H1 (cell line): Measurements from ENCODE around the gene COQ8A. TPM values are rescaled to one million over a fixed set of nuclear protein-coding genes. Genes with fewer than 3 reads are reported as not detected.

Experiments used
- CTCF ChIA-PET: fragments of 300-600 bp; sonication (Branson Sonifier 250); formaldehyde crosslinking; loops from one replicate; lab custom pipeline; 2021; ENCODE audit not compliant: partially characterized antibody; lab: Charles Lee
- POLR2A ChIA-PET: fragments of 300-600 bp; sonication (Branson Sonifier 250); formaldehyde crosslinking; loops from one replicate; lab custom pipeline; 2021; ENCODE audit warnings: inconsistent platforms; ENCODE audit not compliant: partially characterized antibody; lab: Charles Lee
- DNase-seq, 2 experiments: peaks; one replicate each; pipeline versions ENCODE4 v3.0.0 to v3.0.0-alpha.2; 2010 to 2022; ENCODE audit warnings: low spot score in 2 of 2, low read depth in 1 of 2, mixed read lengths in 1 of 2
- FAIRE-seq: peaks from 2 replicates; lab custom pipeline; 2011; peaks lifted over from hg19 to GRCh38; lab: Jason Lieb, UNC
- H2AFZ ChIP-seq: 2 replicates; pipeline ENCODE4 v1.8.1; 2012; ENCODE audit warnings: low read length, inconsistent platforms
- H2AK5ac ChIP-seq: 2 replicates; pipeline ENCODE4 v1.6.1; 2013; ENCODE audit warnings: low read depth, low read length
- H2BK120ac ChIP-seq: replicated peaks from 2 replicates; pipeline ENCODE3; 2013; ENCODE audit warnings: low read depth, low read length, inconsistent platforms
- H2BK12ac ChIP-seq: 2 replicates; pipeline ENCODE4 v1.6.1; 2013; ENCODE audit warnings: low read depth, low read length
- H2BK15ac ChIP-seq: 2 replicates; pipeline ENCODE4 v1.6.1; 2013; ENCODE audit warnings: low read length
- H2BK20ac ChIP-seq: 2 replicates; pipeline ENCODE4 v1.6.1; 2013; ENCODE audit warnings: low read length
- H2BK5ac ChIP-seq: 2 replicates; pipeline ENCODE4 v1.6.1; 2013; ENCODE audit warnings: low read depth, low read length
- H3K14ac ChIP-seq: 2 replicates; pipeline ENCODE4 v1.6.1; 2013; ENCODE audit warnings: inconsistent platforms; ENCODE audit not compliant: insufficient read length
- H3K18ac ChIP-seq: 2 replicates; pipeline ENCODE4 v1.6.1; 2013; ENCODE audit warnings: low read length; ENCODE audit errors: extremely low read depth
- H3K23ac ChIP-seq: 2 replicates; pipeline ENCODE4 v1.6.1; 2013; ENCODE audit warnings: inconsistent platforms; ENCODE audit not compliant: insufficient read length
- H3K23me2 ChIP-seq: 2 replicates; pipeline ENCODE4 v1.6.1; 2013; ENCODE audit warnings: low read depth, low read length
- H3K27ac ChIP-seq: 2 replicates; pipeline ENCODE4 v1.6.1; 2011; ENCODE audit warnings: low read depth, low read length, inconsistent platforms
- H3K27me3 ChIP-seq, 4 experiments: replicated peaks in 1 of 4; 1 replicate in 1 of 4; 2 replicates in 3 of 4; pipeline versions ENCODE4 v1.6.1 to v1.8.1; 2011 to 2013; ENCODE audit warnings: low read length in 3 of 4, mild to moderate bottlenecking in 3 of 4, inconsistent platforms in 2 of 4, mixed read lengths in 2 of 4, moderate library complexity in 1 of 4; ENCODE audit not compliant: control insufficient read depth in 3 of 4, insufficient read depth in 3 of 4; ENCODE audit errors: extremely low read depth in 1 of 4
- H3K36me3 ChIP-seq, 4 experiments: 2 replicates each; pipeline versions ENCODE4 v1.6.1 to v1.8.1; 2011 to 2013; ENCODE audit warnings: mild to moderate bottlenecking in 4 of 4, low read length in 3 of 4, moderate library complexity in 2 of 4, control low read depth in 1 of 4, inconsistent platforms in 1 of 4; ENCODE audit not compliant: insufficient read depth in 4 of 4, control insufficient read depth in 2 of 4
- H3K4ac ChIP-seq: replicated peaks from 2 replicates; pipeline ENCODE3; 2013; ENCODE audit warnings: low read length, low read depth, mixed read lengths, inconsistent platforms; ENCODE audit not compliant: insufficient read length
- H3K4me1 ChIP-seq, 4 experiments: replicated peaks in 1 of 4; 1 replicate in 1 of 4; 2 replicates in 3 of 4; pipeline versions ENCODE4 v1.6.1 to v1.8.1; 2011 to 2013; ENCODE audit warnings: low read length in 3 of 4, inconsistent platforms in 2 of 4, mixed read lengths in 1 of 4; ENCODE audit not compliant: insufficient read depth in 4 of 4, control insufficient read depth in 3 of 4
- H3K4me2 ChIP-seq, 2 experiments: 2 replicates each; pipeline versions ENCODE4 v1.6.1 to v1.8.1; 2011 to 2013; ENCODE audit warnings: low read depth in 2 of 2, low read length in 2 of 2, control low read depth in 1 of 2, inconsistent platforms in 1 of 2, mild to moderate bottlenecking in 1 of 2; ENCODE audit not compliant: insufficient read depth in 1 of 2
- H3K4me3 ChIP-seq, 4 experiments: fragments of 200-600, 300-600 bp in 1 of 4; sonication (generic), shearing (Covaris generic), sonication (Bioruptor Twin) in 1 of 4; 2 replicates each; pipeline versions ENCODE4 v1.5.1 to v1.8.1; 2011 to 2016; ENCODE audit warnings: low read length in 4 of 4, low read depth in 3 of 4, control low read depth in 2 of 4, inconsistent platforms in 2 of 4, mild to moderate bottlenecking in 2 of 4, mixed read lengths in 1 of 4, moderate library complexity in 1 of 4; ENCODE audit not compliant: insufficient read depth in 2 of 4; ENCODE audit errors: extremely low read depth in 1 of 4
- H3K56ac ChIP-seq: replicated peaks from 2 replicates; pipeline ENCODE3; 2013; ENCODE audit warnings: low read depth, mild to moderate bottlenecking, mixed read lengths, low read length, inconsistent platforms; ENCODE audit not compliant: insufficient read length
- H3K79me1 ChIP-seq: 2 replicates; pipeline ENCODE4 v1.6.1; 2013; ENCODE audit warnings: low read depth, low read length, control low read depth
- H3K79me2 ChIP-seq, 2 experiments: 2 replicates each; pipeline versions ENCODE4 v1.6.1 to v1.8.1; 2012 to 2013; ENCODE audit warnings: low read length in 2 of 2, mild to moderate bottlenecking in 2 of 2, inconsistent platforms in 1 of 2; ENCODE audit not compliant: insufficient read depth in 2 of 2, control insufficient read depth in 1 of 2
- H3K9ac ChIP-seq, 4 experiments: replicated peaks in 1 of 4; 1 replicate in 1 of 4; 2 replicates in 3 of 4; pipeline versions ENCODE4 v1.6.1 to v1.8.1; 2011 to 2013; ENCODE audit warnings: low read depth in 3 of 4, low read length in 3 of 4, control low read depth in 2 of 4, mild to moderate bottlenecking in 2 of 4, moderate library complexity in 2 of 4, inconsistent platforms in 1 of 4; ENCODE audit errors: extremely low read depth in 1 of 4
- H3K9me3 ChIP-seq, 2 experiments: 2 replicates each; pipeline versions ENCODE4 v1.6.1 to v1.8.1; 2012 to 2013; ENCODE audit warnings: mild to moderate bottlenecking in 2 of 2, moderate library complexity in 2 of 2, control low read depth in 1 of 2, inconsistent platforms in 1 of 2, low read depth in 1 of 2, low read length in 1 of 2, mixed read lengths in 1 of 2; ENCODE audit not compliant: insufficient read depth in 2 of 2
- H4K20me1 ChIP-seq, 2 experiments: replicated peaks in 1 of 2; 2 replicates each; pipeline versions ENCODE3 to v1.8.1; 2011 to 2013; ENCODE audit warnings: inconsistent platforms in 2 of 2, low read length in 2 of 2, mild to moderate bottlenecking in 1 of 2; ENCODE audit not compliant: insufficient read depth in 2 of 2, control insufficient read depth in 1 of 2
- H4K5ac ChIP-seq: 2 replicates; pipeline ENCODE4 v1.6.1; 2013; ENCODE audit warnings: low read length, low read depth, mixed read lengths, inconsistent platforms; ENCODE audit not compliant: insufficient read length
- H4K8ac ChIP-seq: 2 replicates; pipeline ENCODE4 v1.8.0; 2013; ENCODE audit warnings: mild to moderate bottlenecking, moderate library complexity, low read length, inconsistent platforms; ENCODE audit not compliant: insufficient read depth; ENCODE audit errors: extremely low read depth
- H4K91ac ChIP-seq: replicated peaks from 2 replicates; pipeline ENCODE3; 2013; ENCODE audit warnings: low read length, mixed read lengths, inconsistent platforms; ENCODE audit not compliant: insufficient read length
- CBX5 ChIP-seq: fragments of 300-800, 300-1000 bp; sonication (generic); IDR thresholded peaks from 2 replicates; pipeline ENCODE4 v1.7.1; 2016; ENCODE audit warnings: antibody characterized with exemption, low read length, low read depth
- EGR1 ChIP-seq: IDR thresholded peaks from 2 replicates; pipeline ENCODE4 v1.6.1; 2011; ENCODE audit warnings: low read depth, low read length, borderline replicate concordance
- JUN ChIP-seq: IDR thresholded peaks from 2 replicates; pipeline ENCODE4 v1.6.1; 2011; ENCODE audit warnings: low read depth, mild to moderate bottlenecking, improper control_type of control experiment, low read length
- WGBS, 2 experiments: shearing (Covaris generic) in 1 of 2; methylation state at CpG; one replicate each; pipeline versions ENCODE4 v1.1.6 to v1.1.7; 2013 to 2015; ENCODE audit warnings: low lambda C conversion rate in 2 of 2, mixed read lengths in 2 of 2, inconsistent platforms in 1 of 2, low coverage in 1 of 2, missing lambda C conversion rate in 1 of 2; ENCODE audit not compliant: insufficient replicate concordance in 2 of 2, insufficient coverage in 1 of 2, insufficient read length in 1 of 2; ENCODE audit errors: extremely low coverage in 1 of 2, missing lambda C conversion rate in 1 of 2; 5-methylcytosine and 5-hydroxymethylcytosine counted together
- polyA plus RNA-seq, 7 experiments: library from polyadenylated mRNA; depleted of rRNA in 3 of 7; stranded (reverse) in 5 of 7; unstranded in 2 of 7; fragments of >200 nt in 5 of 7; fragments of 200-250 nt in 2 of 7; gene quantifications; 1 replicate in 5 of 7; 2 replicates in 1 of 7; 4 replicates in 1 of 7; pipeline versions ENCODE4 v1.2.1 to v1.2.3, GENCODE V29; 2011 to 2013; ENCODE audit warnings: missing spikeins in 2 of 7, mixed read lengths in 2 of 7
- total RNA-seq: library from RNA; stranded (reverse); fragmentation: NEBNext Ultra II Directional; extraction: Animal tissue kit (Norgen Biotek cat#: 25700); gene quantifications from 2 replicates; pipeline ENCODE4 v1.2.1, GENCODE V29; 2021

COQ8A gene
- total and polyA plus RNA-seq, 2 of the 8 experiments (the other 6 are each of a cell fraction or from before 2014, with no cell fraction given): 28.5 to 38.9 TPM

GRCh38 chr1:226893936-226894335 is 46.2 kb upstream of the COQ8A start:
- CTCF ChIA-PET: no interaction called here
- no peak overlapping the region for H3K4ac ChIP-seq
- FAIRE-seq: no peak
- no peaks in the 10 kb centered on the region for H3K23me2 ChIP-seq
- no peak overlapping the region for H2AFZ ChIP-seq
- DNase-seq: no peak
- H4K91ac ChIP-seq: no peak overlapping the region
- H4K20me1 ChIP-seq: peaks cover 0 to 3% of the 10 kb centered on the region in 2 experiments
- H3K18ac ChIP-seq: no peak overlapping the region
- H3K9me3 ChIP-seq: no peaks in the 10 kb centered on the region
- no peak overlapping the region for H3K27ac ChIP-seq
- no peak overlapping the region for H2BK20ac ChIP-seq
- H3K4me2 ChIP-seq: no peak overlapping the region
- H2AK5ac ChIP-seq: no peak overlapping the region
- TF ChIP-seq CBX5 (no peak), EGR1 (no peak), JUN (no peak)
- TF ChIP-seq, all 59 proteins: peak for 0
- Histone ChIP-seq H2BK5ac (no peak overlapping the region), H3K23ac (no peak overlapping the region), H3K36me3 (peaks cover 4 to 9% (median 9%) of the 10 kb centered on the region in 4 experiments; a peak in 4 of 8 replicates), H2BK15ac (no peak overlapping the region), H4K5ac (no peak overlapping the region), H3K79me2 (no peaks in the 10 kb centered on the region), H3K4me1 (no peaks in the 10 kb centered on the region), H3K4me3 (no peak overlapping the region), H4K8ac (no peak overlapping the region), H2BK120ac (no peak overlapping the region), H3K14ac (no peak overlapping the region), H3K9ac (no peak overlapping the region), H3K56ac (no peak overlapping the region), H2BK12ac (no peak overlapping the region), H3K79me1 (no peaks in the 10 kb centered on the region), H3K27me3 (no peaks in the 10 kb centered on the region)
- 86% methylated on average over 13 of the region's 13 CpGs; no CpG with 5 or more reads in 1 of the 2 experiments for whole genome bisulfite sequencing, 2 experiments
- POLR2A ChIA-PET: no interaction called here
